Activated naive CD8-positive, alpha-beta T cell treated with anti-CD3 and anti-CD28 coated beads for 36 hours (primary cell): ENCODE results near the gene RPL22L1. TPM values are rescaled to one million over a fixed set of nuclear protein-coding genes. Genes with fewer than 3 reads are reported as not detected.
"Not testable (repeated sequence)": the region's sequence is repeated elsewhere in the genome, so short reads cannot be mapped to it uniquely, and the experiment has no call there.

ENCODE experiments used
- DNase-seq: peaks from one replicate; pipeline ENCODE4 v3.0.0; 2021
- H3K27ac Mint-ChIP-seq: one replicate; pipeline ENCODE4 v1.8.0; 2022; ENCODE audit warnings: mild to moderate bottlenecking, moderate library complexity, mixed read lengths
- H3K27me3 Mint-ChIP-seq: one replicate; pipeline ENCODE4 v1.8.0; 2022; ENCODE audit warnings: mild to moderate bottlenecking, mixed read lengths
- H3K36me3 Mint-ChIP-seq: one replicate; pipeline ENCODE4 v1.8.0; 2021; ENCODE audit warnings: mild to moderate bottlenecking, mixed read lengths
- H3K4me1 Mint-ChIP-seq: one replicate; pipeline ENCODE4 v1.8.0; 2021; ENCODE audit warnings: mixed read lengths
- H3K4me3 Mint-ChIP-seq: one replicate; pipeline ENCODE4 v1.8.0; 2022; ENCODE audit warnings: mild to moderate bottlenecking, moderate library complexity, mixed read lengths
- H3K9me3 Mint-ChIP-seq: one replicate; pipeline ENCODE4 v1.8.0; 2022; ENCODE audit warnings: mixed read lengths
- total RNA-seq, 2 experiments: library from RNA; stranded (reverse); gene quantifications; one replicate each; pipeline ENCODE4 v1.2.3, GENCODE V29; 2021

RPL22L1 gene
- total RNA-seq, 2 experiments from 2014 or later, result 376 to 395 TPM

GRCh38 chr3:170823562-170823961, 46.4 kb downstream of the RPL22L1 start:
- H3K36me3 Mint-ChIP-seq, result not testable (repeated sequence)
- peaks cover 26% of the 10 kb centered on the region for H3K27me3 Mint-ChIP-seq

GRCh38 chr3:170818325-170818724, 51.7 kb downstream of the RPL22L1 start:
- peaks cover 15% of the 10 kb centered on the region for H3K27me3 Mint-ChIP-seq
- H3K9me3 Mint-ChIP-seq, H3K27ac Mint-ChIP-seq, H3K4me3 Mint-ChIP-seq, H3K36me3 Mint-ChIP-seq, H3K4me1 Mint-ChIP-seq, DNase-seq: not testable (repeated sequence)

More at GRCh38 chr3:170823562-170823961, 46.4 kb downstream of the RPL22L1 start:
- not testable (repeated sequence) for H3K4me3 Mint-ChIP-seq, H3K4me1 Mint-ChIP-seq, H3K27ac Mint-ChIP-seq, H3K9me3 Mint-ChIP-seq, DNase-seq

- not testable (repeated sequence) for H3K36me3 Mint-ChIP-seq, H3K9me3 Mint-ChIP-seq, H3K27ac Mint-ChIP-seq, H3K4me1 Mint-ChIP-seq, H3K4me3 Mint-ChIP-seq, DNase-seq
- H3K27me3 Mint-ChIP-seq, result peaks cover 13% of the 10 kb centered on the region
These were observed 52.5 kb downstream of the RPL22L1 start for GRCh38 chr3:170817471-170817870.

- no peaks in the 10 kb centered on the region for H3K36me3 Mint-ChIP-seq
- H3K9me3 Mint-ChIP-seq, result no peaks in the 10 kb centered on the region
These were observed 53.2 kb downstream of the RPL22L1 start for GRCh38 chr3:170816841-170817240.

GRCh38 chr3:170816341-170816740, 53.7 kb downstream of the RPL22L1 start:
- Mint-ChIP-seq H3K4me3 (no peak overlapping the region), H3K9me3 (no peaks in the 10 kb centered on the region), H3K36me3 (no peaks in the 10 kb centered on the region), H3K27ac (no peak overlapping the region), H3K4me1 (no peaks in the 10 kb centered on the region), H3K27me3 (peaks cover 3% of the 10 kb centered on the region)
- no peak for DNase-seq

More at GRCh38 chr3:170816841-170817240, 53.2 kb downstream of the RPL22L1 start:
- Mint-ChIP-seq H3K4me1 (no peaks in the 10 kb centered on the region), H3K27ac (no peak overlapping the region), H3K27me3 (peaks cover 6% of the 10 kb centered on the region), H3K4me3 (no peak overlapping the region)
- DNase-seq, result no peak

GRCh38 chr3:170815936-170816335, 54.1 kb downstream of the RPL22L1 start:
- no peak overlapping the region for H3K27ac Mint-ChIP-seq
- H3K27me3 Mint-ChIP-seq, result peaks cover 3% of the 10 kb centered on the region
- no peak overlapping the region for H3K4me3 Mint-ChIP-seq
- no peaks in the 10 kb centered on the region for H3K9me3 Mint-ChIP-seq
- no peak for DNase-seq
- no peaks in the 10 kb centered on the region for H3K36me3 Mint-ChIP-seq
- H3K4me1 Mint-ChIP-seq, result no peaks in the 10 kb centered on the region

GRCh38 chr3:170815340-170815739, 54.7 kb downstream of the RPL22L1 start:
- no peaks in the 10 kb centered on the region for H3K9me3 Mint-ChIP-seq
- no peaks in the 10 kb centered on the region for H3K4me1 Mint-ChIP-seq
- no peak overlapping the region for H3K4me3 Mint-ChIP-seq
- DNase-seq, result no peak
- no peak overlapping the region for H3K27ac Mint-ChIP-seq
- H3K27me3 Mint-ChIP-seq, result no peaks in the 10 kb centered on the region
- no peaks in the 10 kb centered on the region for H3K36me3 Mint-ChIP-seq

Other genes with a start within 250 kb of the RPL22L1 start
- gene EIF5A2, start 38.4 kb upstream of the RPL22L1 start, total RNA-seq, result 10 to 100 TPM in 1 of 2 experiments, 1 to 10 TPM in 1; 9.6 to 11.2 TPM
- gene SLC2A2, start 156.5 kb upstream of the RPL22L1 start, total RNA-seq, result not detected